NCI-H2196 (cell line): Measurements from ENCODE around the gene ARL14EPL.
"Not testable (repeated sequence)": the region's sequence is repeated elsewhere in the genome, so short reads cannot be mapped to it uniquely, and the experiment has no call there.

Experiments used
- DNase-seq: peaks from one replicate; lab custom pipeline; 2025; ENCODE audit not compliant: unreplicated experiment; lab: John Stamatoyannopoulos, UW

The ARL14EPL gene

DNA sequence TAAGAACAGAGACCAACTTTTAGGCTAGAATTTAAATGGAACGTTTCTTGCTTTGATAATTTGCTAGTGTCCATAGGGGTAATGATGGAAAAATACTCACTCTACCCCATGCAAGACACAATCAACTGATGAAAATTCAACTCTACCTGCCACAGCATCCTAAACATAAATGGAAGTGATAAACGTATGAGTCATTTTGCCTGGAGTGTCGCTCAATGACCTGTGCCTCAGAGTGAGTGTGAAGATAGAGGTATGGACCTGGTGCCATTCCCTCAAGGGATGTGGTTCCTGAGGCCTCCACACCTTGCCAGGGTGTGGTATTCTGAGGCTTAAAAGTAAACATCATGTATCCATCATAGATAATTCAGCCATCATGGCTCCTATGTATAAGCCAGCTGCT lies 14.0 kb downstream of the ARL14EPL start:
- no peak for DNase-seq

GRCh38 chr5:116046823-116047222 lies 14.6 kb downstream of the ARL14EPL start:
- DNase-seq = no peak

- no peak for DNase-seq
These were observed 26.2 kb downstream of the ARL14EPL start for GRCh38 chr5:116058346-116058936.

- DNase-seq = no peak
These were observed 30.1 kb downstream of the ARL14EPL start for GRCh38 chr5:116062352-116062751.

DNA sequence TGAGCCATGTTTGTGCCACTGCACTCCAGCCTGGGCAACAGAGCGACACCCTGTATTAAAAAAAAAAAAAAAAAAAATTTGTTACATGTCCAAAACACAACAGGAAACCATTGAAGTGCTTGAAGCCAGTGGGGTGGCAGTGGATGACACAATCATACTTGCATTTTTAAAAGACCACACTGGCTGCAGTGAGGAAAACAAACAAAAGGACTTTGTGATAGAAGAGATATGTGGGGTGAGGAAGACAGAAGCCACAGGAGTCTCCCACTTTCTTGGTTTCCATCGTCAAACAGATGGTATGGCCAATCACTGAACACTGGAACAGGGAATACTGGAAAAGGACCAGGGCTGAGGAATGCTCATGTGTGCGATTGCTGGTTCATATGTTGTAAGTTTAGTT lies 31.7 kb downstream of the ARL14EPL start:
- no peak for DNase-seq

DNA sequence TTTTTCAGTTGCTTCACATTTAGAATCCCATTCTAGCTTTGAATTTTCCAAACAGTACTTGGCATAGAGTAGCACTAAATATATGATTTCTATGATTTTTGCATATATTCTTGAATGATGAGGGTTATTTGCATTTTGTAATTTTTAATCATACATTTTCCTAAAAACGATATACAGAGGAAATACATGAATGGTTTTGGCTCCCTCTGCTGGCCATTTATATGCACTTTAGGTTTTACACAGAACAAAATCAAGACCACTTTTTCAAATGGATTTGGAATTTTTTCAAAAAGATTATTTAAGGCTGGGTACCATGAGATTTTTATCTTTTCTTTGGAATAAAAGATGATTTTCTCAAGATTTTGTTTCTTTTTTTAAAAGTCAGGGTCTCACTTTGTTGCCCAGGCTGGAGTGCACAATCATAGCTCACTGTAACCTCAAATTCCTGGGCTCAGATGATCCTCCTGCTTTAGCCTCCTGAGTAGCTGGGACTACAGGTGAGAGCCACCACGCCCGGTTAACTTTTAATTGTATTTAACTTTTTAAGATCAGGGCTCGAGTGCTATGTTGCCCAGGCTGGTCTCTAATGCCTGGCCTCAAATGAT lies 35.9 kb downstream of the ARL14EPL start:
- DNase-seq = peak; percentile 56

GRCh38 chr5:116071211-116071610 lies 38.9 kb downstream of the ARL14EPL start:
- no peak for DNase-seq

GRCh38 chr5:116075191-116075831 lies 43.0 kb downstream of the ARL14EPL start:
- DNase-seq = no peak

DNA sequence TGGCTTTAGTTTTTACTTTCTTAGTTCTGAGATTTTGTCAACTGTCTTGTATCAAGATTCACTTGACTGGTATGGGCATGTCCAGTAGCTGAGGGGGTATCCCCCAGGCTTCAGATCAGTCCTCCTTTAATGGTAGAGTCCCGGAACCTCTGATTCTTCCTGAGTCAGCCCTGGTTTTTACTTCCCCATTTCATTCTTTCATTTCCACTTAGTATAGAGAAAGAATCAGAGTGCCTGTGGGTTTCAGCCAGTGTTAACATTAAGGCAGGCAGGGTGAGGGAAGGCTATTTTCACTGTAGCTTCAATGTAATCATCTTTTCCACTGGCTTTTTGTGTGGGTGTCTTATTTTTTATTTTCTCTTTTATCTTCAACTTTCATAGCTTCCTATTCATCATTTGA lies 44.2 kb downstream of the ARL14EPL start:
- DNase-seq = no peak

DNA sequence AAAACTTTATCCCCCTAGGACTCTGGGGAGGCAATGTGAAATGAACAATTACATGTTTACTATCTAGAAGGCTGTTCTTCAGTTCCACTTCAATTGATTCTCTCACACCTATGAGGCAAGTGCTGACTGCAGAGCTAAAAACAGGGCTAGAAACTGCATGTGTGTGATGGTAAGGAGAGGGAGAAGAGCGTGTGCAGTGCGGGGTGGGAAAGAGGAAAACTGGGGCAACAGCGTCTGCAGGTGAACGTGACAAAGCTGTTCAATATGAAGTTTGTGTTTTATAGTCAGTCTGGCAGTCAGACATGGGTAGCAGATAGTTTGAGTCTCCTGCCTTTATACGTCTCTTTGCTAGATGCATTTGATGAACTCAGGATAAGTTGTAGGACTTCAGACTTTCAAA lies 45.9 kb downstream of the ARL14EPL start:
- no peak for DNase-seq

GRCh38 chr5:116084287-116084691 lies 52.0 kb downstream of the ARL14EPL start:
- no peak for DNase-seq

DNA sequence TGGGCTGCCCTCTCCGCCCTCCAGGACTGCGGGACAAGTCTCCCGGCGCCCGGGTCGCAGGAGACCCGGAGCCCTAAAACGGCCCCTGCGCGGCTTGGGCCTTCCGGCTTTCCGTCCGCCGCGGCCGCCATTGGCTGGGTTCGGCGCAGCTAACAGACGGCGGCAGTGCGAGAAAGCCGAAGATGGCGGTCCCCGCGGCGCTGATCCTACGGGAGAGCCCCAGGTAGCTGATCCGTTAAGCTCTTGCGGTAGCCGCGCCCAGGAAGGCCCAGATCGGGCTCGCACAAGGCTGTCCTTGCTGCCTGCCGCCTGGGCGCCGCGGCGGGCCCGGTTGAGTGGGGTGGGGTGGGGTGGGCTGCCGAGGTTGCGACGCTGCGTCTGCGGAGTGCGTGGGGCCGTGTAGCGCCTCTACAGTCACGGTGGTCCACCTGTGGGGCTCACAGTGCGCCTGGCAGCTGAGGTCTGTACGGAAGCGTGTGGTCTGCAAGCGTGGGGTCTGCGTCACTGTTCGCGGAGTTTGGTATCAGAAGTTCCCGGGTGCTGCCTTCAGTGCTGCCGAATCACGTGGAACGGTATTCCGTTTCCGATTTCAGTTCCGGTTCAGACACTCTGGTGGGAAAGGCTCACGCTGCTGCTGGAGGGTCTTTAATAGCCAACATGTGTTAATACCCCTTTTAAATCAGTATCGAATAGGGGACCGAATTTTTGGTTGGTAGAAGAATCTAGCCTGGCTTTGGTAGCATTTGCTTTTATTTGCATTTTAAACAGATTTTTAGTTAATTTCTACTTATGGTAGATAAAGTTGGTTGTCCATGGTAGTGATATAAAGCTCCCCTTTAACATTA lies 52.8 kb downstream of the ARL14EPL start, which contains the start of gene COMMD10:
Gene COMMD10 (plus strand): TSS at position 155 of the 845 bp plus-strand sequence.
- DNase-seq = peak; percentile 68

DNA sequence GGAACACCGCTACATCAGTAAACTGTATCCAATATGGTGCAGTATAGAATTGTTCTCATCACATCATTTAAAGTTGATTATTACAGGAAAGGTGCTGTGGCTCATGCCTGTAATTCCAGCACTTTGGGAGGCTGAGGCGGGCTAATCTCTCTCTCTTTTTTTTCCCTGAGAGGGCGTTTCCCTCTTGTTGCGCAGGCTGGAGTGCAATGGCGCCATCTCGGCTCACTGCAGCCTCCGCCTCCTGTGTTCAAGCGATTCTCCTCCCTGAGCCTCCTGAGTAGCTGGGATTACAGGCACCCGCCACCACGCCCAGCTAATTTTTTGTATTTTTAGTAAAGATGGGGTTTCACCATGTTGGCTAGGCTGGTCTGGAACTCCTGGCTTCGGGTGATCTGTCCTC lies 54.0 kb downstream of the ARL14EPL start:
- not testable (repeated sequence) for DNase-seq

- DNase-seq = no peak
These were observed 55.8 kb downstream of the ARL14EPL start for GRCh38 chr5:116088062-116088461.

DNA sequence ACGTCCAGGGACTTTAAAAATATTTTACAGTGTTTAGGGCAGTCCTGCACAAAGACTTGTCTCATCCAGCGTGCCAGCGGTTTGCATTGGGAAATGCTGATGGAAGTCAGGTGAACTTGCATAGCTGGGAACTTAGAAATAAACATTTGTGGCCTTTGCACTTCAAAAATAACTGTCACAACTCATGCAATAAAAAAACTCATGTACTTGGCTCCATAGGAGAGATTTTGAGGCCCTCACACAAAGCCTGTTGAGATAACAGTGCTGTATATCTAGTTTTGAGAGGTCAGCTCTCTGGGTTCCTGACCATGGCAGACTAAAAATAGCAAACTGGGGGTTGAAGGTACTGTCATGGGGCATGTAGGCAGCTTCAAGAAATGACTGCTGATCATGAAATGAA lies 58.0 kb downstream of the ARL14EPL start:
- DNase-seq = no peak

DNA sequence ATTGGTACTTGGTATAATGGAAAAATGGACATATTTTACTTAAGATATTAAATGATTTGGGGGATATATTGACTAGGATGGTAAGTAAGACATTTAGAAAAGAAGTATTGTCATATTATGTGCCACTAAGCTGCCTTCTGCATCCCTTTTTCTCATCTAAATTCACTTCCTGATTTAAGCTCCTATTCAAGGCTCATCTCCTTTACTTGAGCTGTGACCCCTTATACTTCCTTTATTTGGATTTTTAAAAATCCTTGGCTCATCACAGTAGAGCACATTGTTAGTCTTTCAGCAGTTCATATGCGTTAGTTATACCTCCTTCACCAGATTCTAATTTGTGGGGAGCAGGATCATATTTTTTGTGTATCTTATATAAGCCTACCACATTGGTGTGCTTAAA lies 59.1 kb downstream of the ARL14EPL start:
- DNase-seq = no peak

DNA sequence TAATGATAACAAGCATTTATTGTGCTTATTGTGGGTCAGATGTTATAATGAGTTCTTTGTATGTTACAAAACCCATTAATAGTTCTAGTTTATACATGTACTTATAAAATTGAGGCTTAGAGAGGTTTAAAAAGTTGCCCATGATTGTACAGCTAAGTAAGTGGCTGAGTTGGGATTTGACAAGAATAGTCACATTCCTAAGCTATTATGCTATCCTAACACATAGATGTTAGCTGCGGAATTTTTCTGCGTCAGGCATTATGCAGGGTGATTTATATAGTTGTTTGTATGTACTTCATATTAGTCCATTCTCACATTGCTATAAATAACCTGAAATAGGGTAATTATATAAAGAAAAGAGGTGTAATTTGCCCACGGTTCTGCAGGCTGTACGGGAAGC lies 65.0 kb downstream of the ARL14EPL start:
- DNase-seq = no peak

DNA sequence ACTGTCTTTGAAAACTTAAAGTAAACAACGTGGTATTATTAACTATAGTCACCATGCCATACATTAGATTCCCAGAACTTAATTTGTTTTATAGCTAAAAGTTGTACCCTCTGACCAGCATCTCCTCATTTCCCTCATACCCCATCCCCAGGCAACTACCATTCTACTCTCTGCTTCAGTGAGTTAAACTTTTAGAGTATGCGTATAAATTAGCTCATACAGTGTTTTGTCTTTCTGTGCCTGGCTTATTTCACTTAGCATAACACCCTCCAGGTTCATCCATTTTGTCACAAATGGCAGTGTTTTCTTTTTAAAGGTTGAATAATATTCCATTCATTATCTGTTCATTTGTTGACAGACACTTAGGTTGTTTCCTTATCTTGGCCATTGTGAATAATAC lies 66.7 kb downstream of the ARL14EPL start:
- DNase-seq = no peak

- DNase-seq = not testable (repeated sequence)
These were observed 72.7 kb downstream of the ARL14EPL start for GRCh38 chr5:116104941-116105340.
